SJSA1 (cell line): ENCODE data around the gene ZNF512B. TPM values are rescaled to one million over a fixed set of nuclear protein-coding genes. Genes with fewer than 3 reads are reported as not detected.
"Not testable (repeated sequence)": the region's sequence is repeated elsewhere in the genome, so short reads cannot be mapped to it uniquely, and the experiment has no call there.

Experiments used
- DNase-seq, 2 experiments: peaks; one replicate each; pipeline ENCODE4 v3.0.0-alpha.2; 2015 to 2020; ENCODE audit warnings: low spot score in 2 of 2, low read depth in 1 of 2
- H3K27ac ChIP-seq: fragments of 250-450 bp; sonication (Bioruptor Pico); 2 replicates; pipeline ENCODE4 v1.5.1; 2020; ENCODE audit warnings: mild to moderate bottlenecking, moderate library complexity
- H3K27me3 ChIP-seq: fragments of 250-450 bp; sonication (Bioruptor Pico); replicated peaks from 2 replicates; pipeline ENCODE4 v1.5.1; 2020; ENCODE audit warnings: mild to moderate bottlenecking, moderate library complexity
- H3K36me3 ChIP-seq: fragments of 250-450 bp; sonication (Bioruptor Pico); 2 replicates; pipeline ENCODE4 v1.5.1; 2020; ENCODE audit warnings: mild to moderate bottlenecking
- H3K4me1 ChIP-seq: fragments of 250-450 bp; sonication (Bioruptor Pico); replicated peaks from 2 replicates; pipeline ENCODE4 v1.6.1; 2021; ENCODE audit warnings: mild to moderate bottlenecking
- H3K4me3 ChIP-seq: fragments of 250-450 bp; sonication (Bioruptor Pico); 2 replicates; pipeline ENCODE4 v1.5.1; 2020; ENCODE audit warnings: mild to moderate bottlenecking
- H3K9me3 ChIP-seq: fragments of 250-450 bp; sonication (Bioruptor Pico); replicated peaks from 2 replicates; pipeline ENCODE4 v1.5.1; 2020; ENCODE audit warnings: mild to moderate bottlenecking
- total RNA-seq: library from RNA; depleted of rRNA; stranded (reverse); fragments of >200 nt; shearing (Covaris generic); gene quantifications from 2 replicates; pipeline ENCODE4 v1.2.3, GENCODE V29; 2014

The ZNF512B gene
- total RNA-seq, 1 experiment from 2014 or later = 14.3 TPM

DNA sequence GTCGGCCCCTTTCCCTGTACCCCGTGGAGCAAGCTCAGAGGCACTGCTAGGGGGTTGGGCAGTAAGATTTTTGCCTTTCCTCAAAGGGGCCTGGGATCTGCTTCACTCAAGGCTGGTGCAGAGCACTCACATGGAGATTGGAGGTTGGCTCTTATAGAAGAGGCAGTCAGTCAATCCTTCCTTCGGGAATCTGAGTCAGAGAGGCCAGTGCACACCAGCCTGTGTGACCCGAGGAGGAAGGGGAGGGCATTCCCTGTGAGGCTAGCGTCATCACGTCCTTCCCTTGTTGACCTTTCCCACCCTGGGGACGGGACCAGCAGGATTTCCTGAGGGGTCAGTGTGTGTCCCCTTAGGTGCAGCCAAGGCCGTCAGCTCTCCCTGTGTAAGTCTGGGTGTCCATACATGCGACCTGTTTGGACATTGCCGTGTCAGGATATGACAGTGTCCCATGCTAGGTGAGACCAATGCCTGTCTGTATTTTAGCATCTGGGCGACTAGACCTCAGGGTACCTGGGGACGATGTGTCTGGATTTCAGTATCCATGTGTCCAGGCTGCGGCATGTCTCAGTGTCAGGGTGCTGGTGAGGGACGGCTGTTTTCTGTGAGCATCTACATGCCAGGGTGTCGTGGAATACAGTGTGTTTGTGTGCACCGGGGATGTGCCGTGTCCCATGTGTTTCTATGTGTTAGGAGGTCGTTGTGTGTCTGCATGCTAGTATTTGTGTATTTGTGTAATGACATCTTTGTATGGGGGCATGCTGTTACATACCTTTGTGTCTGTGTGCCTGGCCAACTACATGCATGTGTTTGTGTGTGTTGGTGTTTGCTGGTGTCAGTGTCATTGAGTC lies 2.8 kb upstream of the ZNF512B start:
- Histone ChIP-seq H3K4me1 (peaks cover 35% of the 10 kb centered on the region), H3K27me3 (no peaks in the 10 kb centered on the region), H3K9me3 (0 out of 2 replicates have a peak, but pooled peaks cover 2% of the 10 kb centered on the region), H3K27ac (no peak overlapping the region), H3K4me3 (no peak overlapping the region), H3K36me3 (peaks cover 20% of the 10 kb centered on the region)
- no peak for DNase-seq

- not testable (repeated sequence) for DNase-seq, H3K27me3 ChIP-seq, H3K27ac ChIP-seq, H3K9me3 ChIP-seq, H3K4me3 ChIP-seq
- H3K36me3 ChIP-seq = peaks cover 26% of the 10 kb centered on the region
- H3K4me1 ChIP-seq = peaks cover 34% of the 10 kb centered on the region
Observed at GRCh38 chr20:63971960-63972311, 2.2 kb upstream of the ZNF512B start.

DNA sequence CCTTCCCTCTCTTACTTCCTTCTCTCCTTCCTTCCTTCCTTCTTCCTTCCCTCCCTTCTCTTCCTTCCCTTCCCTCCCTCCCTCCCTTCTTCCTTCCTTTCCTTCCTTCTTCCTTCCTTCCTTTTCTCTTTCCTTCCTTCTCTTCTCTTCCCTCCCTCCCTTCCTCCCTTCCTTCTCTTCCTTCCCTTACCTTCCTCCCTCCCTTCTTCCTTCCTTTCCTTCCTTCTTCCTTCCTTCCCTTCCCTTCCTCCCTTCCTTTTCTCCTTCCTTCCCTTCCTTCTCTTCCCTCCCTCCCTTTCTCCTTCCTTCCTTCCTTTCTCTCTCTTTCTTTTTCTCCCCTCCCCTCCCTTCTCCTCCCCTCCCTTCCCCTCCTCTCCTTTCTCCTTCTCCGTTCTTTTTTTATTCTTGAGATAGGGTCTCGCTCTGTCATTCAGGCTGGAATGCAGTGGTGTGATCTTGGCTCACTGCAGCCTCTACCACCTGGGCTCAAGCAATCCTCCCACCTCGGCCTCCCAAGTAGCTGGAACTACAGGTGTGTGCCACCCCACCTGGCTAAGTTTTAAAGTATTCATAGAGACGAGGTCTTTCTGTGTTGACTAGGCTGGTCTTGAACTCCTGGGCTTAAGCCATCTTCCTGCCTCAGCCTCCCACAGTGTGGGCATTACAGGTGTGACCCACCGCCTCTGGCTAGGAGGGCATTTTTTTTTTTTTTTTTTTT lies 1.1 kb upstream of the ZNF512B start:
- no peak for DNase-seq
- H3K27me3 ChIP-seq = no peaks in the 10 kb centered on the region
- H3K36me3 ChIP-seq = peaks cover 36% of the 10 kb centered on the region
- H3K27ac ChIP-seq = no peak overlapping the region
- H3K4me1 ChIP-seq = peaks cover 34% of the 10 kb centered on the region
- 0 out of 2 replicates have a peak, but pooled peaks cover 2% of the 10 kb centered on the region for H3K9me3 ChIP-seq
- H3K4me3 ChIP-seq = no peak overlapping the region

GRCh38 chr20:63968928-63969760 lies 586 bp downstream of the ZNF512B start:
- Histone ChIP-seq H3K4me3 (peak overlapping the region; percentile 75), H3K27me3 (no peaks in the 10 kb centered on the region), H3K9me3 (0 out of 2 replicates have a peak, but pooled peaks cover 2% of the 10 kb centered on the region), H3K4me1 (peaks cover 21% of the 10 kb centered on the region), H3K36me3 (peaks cover 41% of the 10 kb centered on the region), H3K27ac (no peak overlapping the region)
- DNase-seq = peak in 1 of 2 experiments; percentile 47

- DNase-seq = no peak
- H3K27ac ChIP-seq = no peak overlapping the region
- H3K4me1 ChIP-seq = peaks cover 14% of the 10 kb centered on the region
- H3K9me3 ChIP-seq = 0 out of 2 replicates have a peak, but pooled peaks cover 2% of the 10 kb centered on the region
- H3K27me3 ChIP-seq = no peaks in the 10 kb centered on the region
- H3K36me3 ChIP-seq = peaks cover 49% of the 10 kb centered on the region
- H3K4me3 ChIP-seq = peak overlapping the region; percentile 75
Observed at GRCh38 chr20:63968136-63968927, 1.4 kb downstream of the ZNF512B start.

DNA sequence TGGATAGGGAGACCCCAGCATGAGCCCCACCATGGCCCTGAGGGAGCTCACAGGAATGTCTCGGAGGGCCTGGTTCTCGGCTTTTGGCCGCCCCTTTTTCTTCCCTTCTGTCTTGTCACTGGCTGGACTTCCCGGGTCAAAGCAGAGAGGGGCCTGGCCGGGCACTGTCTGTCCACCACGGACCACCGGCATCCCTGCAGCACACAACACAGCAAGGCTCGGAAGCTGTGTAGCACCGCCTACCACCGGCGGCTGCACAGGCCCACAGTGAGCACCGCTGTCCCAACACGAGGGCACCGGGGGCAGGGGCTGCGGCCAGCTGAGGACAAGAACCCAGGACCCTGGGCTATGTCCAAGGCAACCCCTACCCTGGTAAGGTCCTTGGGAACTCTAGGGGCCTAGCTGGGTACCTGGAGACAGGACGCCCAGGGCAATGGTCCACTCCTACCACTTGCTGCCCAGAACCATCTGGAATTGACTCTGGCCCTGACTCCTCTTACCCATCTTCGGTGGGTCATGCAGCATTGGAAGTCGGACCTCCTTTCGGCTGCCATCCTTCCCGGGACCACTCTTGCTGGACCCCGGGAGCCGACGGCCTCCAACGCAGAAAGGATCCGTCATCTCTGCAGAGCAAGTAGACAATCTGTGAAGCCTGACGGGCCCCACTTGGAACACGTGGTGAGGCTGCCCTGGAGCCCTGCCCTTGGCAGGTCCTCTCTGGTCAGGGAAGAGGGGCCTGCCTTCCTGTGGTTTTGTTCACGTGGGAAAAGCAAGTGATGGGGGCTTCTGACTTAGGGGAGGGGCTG lies 2.2 kb downstream of the ZNF512B start:
- peaks cover 57% of the 10 kb centered on the region for H3K36me3 ChIP-seq
- 0 out of 2 replicates have a peak, but pooled peaks cover 2% of the 10 kb centered on the region for H3K9me3 ChIP-seq
- no peak overlapping the region for H3K4me3 ChIP-seq
- H3K4me1 ChIP-seq = peaks cover 14% of the 10 kb centered on the region
- no peak for DNase-seq
- no peak overlapping the region for H3K27ac ChIP-seq
- H3K27me3 ChIP-seq = no peaks in the 10 kb centered on the region

DNA sequence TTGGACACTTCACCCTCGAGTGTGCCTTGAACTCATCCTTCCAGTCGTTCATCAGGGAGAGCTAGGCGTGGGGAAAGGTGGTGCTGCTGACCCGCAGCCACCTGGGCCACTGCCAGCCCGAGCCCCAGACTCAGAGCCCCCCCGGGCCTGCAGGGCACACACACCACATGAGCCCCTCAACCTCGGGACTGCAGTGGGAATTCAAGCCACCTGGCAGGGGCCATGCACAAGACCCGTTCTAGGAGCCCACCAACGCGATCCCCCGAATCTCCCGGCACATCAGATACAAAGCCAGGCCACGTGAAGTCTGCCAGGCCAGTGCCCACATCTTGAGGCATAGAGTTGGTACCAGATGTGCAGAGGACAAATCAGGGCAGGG lies 2.8 kb downstream of the ZNF512B start:
- no peak overlapping the region for H3K27ac ChIP-seq
- 0 out of 2 replicates have a peak, but pooled peaks cover 2% of the 10 kb centered on the region for H3K9me3 ChIP-seq

GRCh38 chr20:63966172-63966943 lies 3.4 kb downstream of the ZNF512B start:
- no peak overlapping the region for H3K4me3 ChIP-seq
- H3K9me3 ChIP-seq = 0 out of 2 replicates have a peak, but pooled peaks cover 2% of the 10 kb centered on the region
- H3K27me3 ChIP-seq = no peaks in the 10 kb centered on the region
- no peak overlapping the region for H3K27ac ChIP-seq
- peaks cover 69% of the 10 kb centered on the region for H3K36me3 ChIP-seq
- DNase-seq = no peak
- H3K4me1 ChIP-seq = peaks cover 14% of the 10 kb centered on the region

More for the DNA sequence above, 2.8 kb downstream of the ZNF512B start:
- no peak for DNase-seq
- no peak overlapping the region for H3K4me3 ChIP-seq
- peaks cover 14% of the 10 kb centered on the region for H3K4me1 ChIP-seq
- no peaks in the 10 kb centered on the region for H3K27me3 ChIP-seq
- H3K36me3 ChIP-seq = peaks cover 63% of the 10 kb centered on the region

DNA sequence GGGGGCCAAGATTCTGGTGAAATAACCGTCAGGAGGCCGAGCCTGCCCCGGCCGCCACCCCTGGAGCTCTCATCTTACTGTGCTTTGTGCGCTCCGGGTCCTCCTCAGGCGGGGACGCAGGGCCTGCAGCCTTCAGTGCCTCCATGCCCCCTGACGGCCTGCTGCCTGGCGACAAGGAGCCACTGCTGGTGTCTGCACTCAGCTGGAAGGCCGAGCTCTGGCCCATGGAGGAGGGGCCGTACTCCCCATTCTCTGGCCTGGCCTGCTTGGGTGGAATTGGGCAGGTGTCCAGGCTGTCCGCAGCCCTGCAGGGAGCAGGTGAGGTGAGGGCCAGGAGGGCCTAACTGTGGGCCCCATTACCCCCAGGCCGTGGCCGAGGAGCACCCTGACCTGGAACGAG lies 5.3 kb downstream of the ZNF512B start:
- DNase-seq = no peak

DNA sequence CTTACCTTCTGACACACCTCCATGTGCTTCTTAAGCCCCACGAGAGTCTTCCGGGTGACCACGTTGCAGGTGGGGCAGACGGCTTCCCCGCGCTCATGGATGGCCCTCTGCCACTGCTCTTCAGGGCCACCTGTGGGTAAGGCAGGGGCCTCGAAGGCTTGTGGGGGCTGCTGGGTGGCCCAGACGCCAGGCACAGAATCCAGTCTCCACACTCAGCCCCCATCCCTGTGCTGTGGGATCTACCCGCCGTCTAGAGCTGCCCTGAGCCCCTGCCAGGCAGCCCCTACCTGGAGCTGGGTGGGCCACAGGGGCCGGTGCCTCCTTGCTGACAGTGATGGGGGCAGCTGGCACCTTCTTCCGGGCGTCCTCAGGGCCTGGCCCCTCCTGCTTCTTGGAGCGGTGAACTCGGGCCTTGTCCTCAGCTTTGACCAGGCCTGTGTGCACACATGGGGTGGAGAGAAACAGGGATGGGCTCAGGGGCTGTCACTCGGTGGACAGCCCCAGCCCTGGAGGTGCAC lies 5.9 kb downstream of the ZNF512B start:
- Histone ChIP-seq H3K27me3 (no peaks in the 10 kb centered on the region), H3K4me1 (peaks cover 5% of the 10 kb centered on the region), H3K4me3 (no peak overlapping the region), H3K9me3 (no peaks in the 10 kb centered on the region), H3K27ac (no peak overlapping the region), H3K36me3 (peaks cover 75% of the 10 kb centered on the region)
- DNase-seq = no peak

More for the DNA sequence above, 5.3 kb downstream of the ZNF512B start:
- no peak overlapping the region for H3K4me3 ChIP-seq
- peaks cover 74% of the 10 kb centered on the region for H3K36me3 ChIP-seq
- peaks cover 9% of the 10 kb centered on the region for H3K4me1 ChIP-seq
- H3K9me3 ChIP-seq = no peaks in the 10 kb centered on the region
- no peak overlapping the region for H3K27ac ChIP-seq
- no peaks in the 10 kb centered on the region for H3K27me3 ChIP-seq

DNA sequence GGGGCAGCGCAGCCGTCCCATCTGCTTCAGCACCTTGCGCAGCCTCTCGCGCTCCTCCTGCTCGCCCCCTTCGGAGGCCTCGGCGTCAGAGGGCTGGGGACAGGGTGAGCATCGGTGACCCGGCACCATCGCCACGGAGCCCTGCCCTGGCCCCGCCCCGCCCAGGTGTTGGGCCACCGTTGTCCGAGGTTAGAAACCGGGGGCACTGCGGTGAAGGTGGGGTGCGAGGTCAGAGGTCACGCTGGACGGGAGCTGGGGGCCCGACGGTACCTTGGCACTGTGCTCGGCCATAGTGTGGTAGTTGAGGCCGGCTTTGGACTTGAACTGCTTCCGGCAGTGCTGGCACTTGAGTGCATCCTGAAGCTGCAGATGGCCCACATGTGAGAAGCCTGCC lies 6.4 kb downstream of the ZNF512B start:
- peaks cover 71% of the 10 kb centered on the region for H3K36me3 ChIP-seq

More for the DNA sequence above, 6.4 kb downstream of the ZNF512B start:
- no peaks in the 10 kb centered on the region for H3K27me3 ChIP-seq
- no peak for DNase-seq
- no peak overlapping the region for H3K27ac ChIP-seq
- no peaks in the 10 kb centered on the region for H3K4me1 ChIP-seq
- no peak overlapping the region for H3K4me3 ChIP-seq
- H3K9me3 ChIP-seq = no peaks in the 10 kb centered on the region
